OCI-LY3 (cell line): ENCODE measurements around the gene XPO5.

Source experiments
- H2AFZ ChIP-seq: fragments of 200-600, 300-600 bp; shearing (Covaris generic); 2 replicates; pipeline ENCODE4 v1.6.0; 2014; ENCODE audit warnings: antibody characterized with exemption, low read depth, low read length
- H3K27ac ChIP-seq: fragments of 200-600, 300-600 bp; sonication (generic); 2 replicates; pipeline ENCODE4 v1.5.1; 2014; ENCODE audit warnings: mild to moderate bottlenecking, low read length, moderate library complexity, mixed read lengths
- H3K27me3 ChIP-seq: fragments of 200-600, 300-600 bp; sonication (generic); 2 replicates; pipeline ENCODE4 v1.6.1; 2014; ENCODE audit warnings: low read depth, low read length, mixed read lengths
- H3K36me3 ChIP-seq: fragments of 200-600, 300-600 bp; sonication (generic); replicated peaks from 2 replicates; pipeline ENCODE3; 2014; ENCODE audit warnings: low read depth, low read length, mixed read lengths
- H3K4me1 ChIP-seq: fragments of 300-600, 200-600 bp; sonication (generic); 2 replicates; pipeline ENCODE4 v1.6.1; 2014; ENCODE audit warnings: low read length, mixed read lengths
- H3K4me2 ChIP-seq: fragments of 200-600, 300-600 bp; sonication (generic); 2 replicates; pipeline ENCODE4 v1.6.1; 2014; ENCODE audit warnings: low read length, mixed read lengths
- H3K4me3 ChIP-seq: fragments of 300-600, 200-600 bp; sonication (generic); 2 replicates; pipeline ENCODE4 v1.5.1; 2014; ENCODE audit warnings: antibody characterized with exemption, mild to moderate bottlenecking, low read length, moderate library complexity
- H3K79me2 ChIP-seq: fragments of 300-600, 200-600 bp; shearing (Covaris generic); 2 replicates; pipeline ENCODE4 v1.6.1; 2014; ENCODE audit warnings: mild to moderate bottlenecking, low read length, mixed read lengths
- H3K9ac ChIP-seq: fragments of 300-600, 200-600 bp; shearing (Covaris generic); 2 replicates; pipeline ENCODE4 v1.6.0; 2014; ENCODE audit warnings: mild to moderate bottlenecking, low read length, moderate library complexity
- H3K9me3 ChIP-seq: fragments of 200-600, 300-600 bp; shearing (Covaris generic); 2 replicates; pipeline ENCODE4 v1.6.1; 2014; ENCODE audit warnings: low read length, mixed read lengths; ENCODE audit not compliant: insufficient read depth
- H4K20me1 ChIP-seq: fragments of 200-600, 300-600 bp; sonication (generic); 2 replicates; pipeline ENCODE4 v1.6.1; 2016; ENCODE audit warnings: low read length, mixed read lengths; ENCODE audit not compliant: insufficient read depth
- EZH2phosphoT487 ChIP-seq: fragments of 200-600 bp; shearing (Covaris generic); IDR thresholded peaks from 2 replicates; pipeline ENCODE4 v1.6.1; 2018; ENCODE audit warnings: antibody characterized with exemption, mixed run types, low read depth
- TF ChIP-seq, protein P1 (sequence below): fragments of 200-600, 300-600 bp; sonication (generic); IDR thresholded peaks from 2 replicates; pipeline ENCODE4 v1.5.1; 2014; ENCODE audit warnings: antibody characterized with exemption, low read length, low read depth

Gene XPO5

DNA sequence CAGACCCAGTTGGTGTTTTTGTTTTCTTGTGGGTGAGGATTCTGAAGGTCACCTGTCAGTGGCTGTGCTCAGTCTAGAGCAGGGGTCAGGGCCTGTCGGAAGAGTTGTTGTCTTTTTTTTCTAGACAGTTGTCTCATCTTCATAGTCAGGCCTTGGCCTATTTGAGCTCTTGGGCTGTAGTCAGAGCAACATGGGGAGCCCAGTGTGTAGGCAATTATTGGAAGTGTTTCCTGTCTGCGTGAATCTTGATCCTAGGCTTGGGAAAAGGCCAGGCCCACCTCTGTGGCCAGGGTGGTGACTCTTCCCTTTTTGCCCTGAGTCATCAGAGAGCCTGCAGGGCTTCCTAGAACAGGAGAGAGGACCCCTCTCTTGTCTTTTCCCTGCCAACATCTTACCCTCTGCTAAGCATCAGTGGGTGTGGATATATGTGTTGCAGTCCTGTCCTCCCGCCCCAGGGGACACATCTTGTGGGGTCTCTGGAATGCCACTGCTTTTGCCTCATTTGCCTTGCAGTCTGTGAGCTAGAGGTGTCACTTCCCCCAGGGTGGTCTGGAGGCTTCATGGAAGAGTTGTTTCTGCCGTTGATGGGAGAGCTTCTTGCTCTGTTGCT lies 87.1 kb downstream of the XPO5 start:
- no peak overlapping the region for H3K27ac ChIP-seq
- no peak overlapping the region for H2AFZ ChIP-seq
- TF ChIP-seq, protein P1, sequence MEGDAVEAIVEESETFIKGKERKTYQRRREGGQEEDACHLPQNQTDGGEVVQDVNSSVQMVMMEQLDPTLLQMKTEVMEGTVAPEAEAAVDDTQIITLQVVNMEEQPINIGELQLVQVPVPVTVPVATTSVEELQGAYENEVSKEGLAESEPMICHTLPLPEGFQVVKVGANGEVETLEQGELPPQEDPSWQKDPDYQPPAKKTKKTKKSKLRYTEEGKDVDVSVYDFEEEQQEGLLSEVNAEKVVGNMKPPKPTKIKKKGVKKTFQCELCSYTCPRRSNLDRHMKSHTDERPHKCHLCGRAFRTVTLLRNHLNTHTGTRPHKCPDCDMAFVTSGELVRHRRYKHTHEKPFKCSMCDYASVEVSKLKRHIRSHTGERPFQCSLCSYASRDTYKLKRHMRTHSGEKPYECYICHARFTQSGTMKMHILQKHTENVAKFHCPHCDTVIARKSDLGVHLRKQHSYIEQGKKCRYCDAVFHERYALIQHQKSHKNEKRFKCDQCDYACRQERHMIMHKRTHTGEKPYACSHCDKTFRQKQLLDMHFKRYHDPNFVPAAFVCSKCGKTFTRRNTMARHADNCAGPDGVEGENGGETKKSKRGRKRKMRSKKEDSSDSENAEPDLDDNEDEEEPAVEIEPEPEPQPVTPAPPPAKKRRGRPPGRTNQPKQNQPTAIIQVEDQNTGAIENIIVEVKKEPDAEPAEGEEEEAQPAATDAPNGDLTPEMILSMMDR: no peak
- TF ChIP-seq EZH2phosphoT487: no peak
- H4K20me1 ChIP-seq: peaks cover 34% of the 10 kb centered on the region
- peaks cover 6% of the 10 kb centered on the region for H3K36me3 ChIP-seq
- no peaks in the 10 kb centered on the region for H3K27me3 ChIP-seq
- H3K9me3 ChIP-seq: no peaks in the 10 kb centered on the region
- no peaks in the 10 kb centered on the region for H3K4me1 ChIP-seq
- H3K4me2 ChIP-seq: no peak overlapping the region
- H3K4me3 ChIP-seq: no peak overlapping the region
- no peak overlapping the region for H3K9ac ChIP-seq
- H3K79me2 ChIP-seq: peaks cover 43% of the 10 kb centered on the region

DNA sequence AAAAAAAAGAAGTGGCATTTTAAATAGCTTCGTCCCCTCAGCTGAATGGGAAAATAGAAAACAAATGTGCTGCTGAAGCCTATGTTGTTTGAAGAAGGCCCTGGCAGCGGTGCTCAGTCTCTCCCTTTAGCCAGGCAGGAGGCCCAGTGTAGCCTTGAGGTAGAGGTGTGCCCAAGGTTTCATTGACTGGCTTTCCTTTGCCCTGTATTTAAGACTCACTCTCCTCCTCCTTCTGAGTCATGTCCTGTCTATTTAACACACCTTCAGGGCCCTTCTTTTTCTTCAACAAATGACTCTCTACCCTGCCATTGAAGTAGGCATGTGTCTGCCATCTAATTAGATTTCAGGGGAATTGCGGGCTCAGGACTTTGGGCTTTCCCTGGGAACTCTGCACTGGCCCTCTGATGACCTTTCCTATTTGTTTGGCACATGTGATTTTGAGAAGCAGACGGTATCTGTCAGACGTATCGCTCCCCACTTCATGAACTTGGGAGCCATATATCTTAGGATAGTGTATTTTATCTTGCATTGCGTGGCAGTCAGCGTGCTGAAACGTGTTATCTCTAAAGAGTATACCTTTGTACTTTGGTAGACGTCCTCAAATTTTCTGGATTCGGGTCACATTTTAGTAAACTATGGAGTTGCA lies 94.1 kb downstream of the XPO5 start:
- no peak overlapping the region for H3K9ac ChIP-seq
- H3K9me3 ChIP-seq: no peaks in the 10 kb centered on the region
- no peak overlapping the region for H3K4me3 ChIP-seq
- peaks cover 12% of the 10 kb centered on the region; the same call in 1 of the 2 replicates for H4K20me1 ChIP-seq
- H3K4me1 ChIP-seq: peaks cover 12% of the 10 kb centered on the region
- no peak for TF ChIP-seq EZH2phosphoT487
- TF ChIP-seq, protein P1: no peak
- peaks cover 66% of the 10 kb centered on the region for H3K79me2 ChIP-seq
- no peaks in the 10 kb centered on the region for H3K27me3 ChIP-seq
- H2AFZ ChIP-seq: no peak overlapping the region
- H3K4me2 ChIP-seq: no peak overlapping the region
- peaks cover 4% of the 10 kb centered on the region for H3K36me3 ChIP-seq
- no peak overlapping the region for H3K27ac ChIP-seq

DNA sequence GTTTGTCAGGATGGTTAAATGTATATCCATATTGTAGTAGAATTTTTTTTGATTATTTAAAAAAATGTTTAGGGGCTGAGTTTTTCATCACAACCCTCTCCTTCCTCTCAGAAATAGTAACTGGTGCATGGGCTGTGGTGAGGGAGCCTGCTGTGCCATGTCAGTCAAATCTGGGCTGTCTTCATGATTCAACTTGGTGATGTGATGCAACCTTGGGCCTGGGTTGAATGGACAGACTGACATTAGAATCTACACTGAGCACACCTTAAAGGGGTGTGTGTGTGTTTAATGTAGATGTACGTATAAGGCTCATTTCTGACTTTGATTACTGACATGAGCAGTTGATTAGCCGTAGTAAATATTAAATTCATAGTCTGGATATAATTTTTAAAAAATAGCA lies 94.8 kb downstream of the XPO5 start:
- H4K20me1 ChIP-seq: peaks cover 10% of the 10 kb centered on the region; the same call in 1 of the 2 replicates
- H3K27ac ChIP-seq: no peak overlapping the region
- H3K9ac ChIP-seq: no peak overlapping the region
- no peak overlapping the region for H3K4me2 ChIP-seq
- H3K4me3 ChIP-seq: no peak overlapping the region
- TF ChIP-seq, protein P1: no peak
- no peak for TF ChIP-seq EZH2phosphoT487
- H3K4me1 ChIP-seq: peaks cover 14% of the 10 kb centered on the region
- no peaks in the 10 kb centered on the region for H3K9me3 ChIP-seq
- H3K79me2 ChIP-seq: peaks cover 64% of the 10 kb centered on the region
- H3K36me3 ChIP-seq: peaks cover 4% of the 10 kb centered on the region
- H3K27me3 ChIP-seq: no peaks in the 10 kb centered on the region
- H2AFZ ChIP-seq: no peak overlapping the region

DNA sequence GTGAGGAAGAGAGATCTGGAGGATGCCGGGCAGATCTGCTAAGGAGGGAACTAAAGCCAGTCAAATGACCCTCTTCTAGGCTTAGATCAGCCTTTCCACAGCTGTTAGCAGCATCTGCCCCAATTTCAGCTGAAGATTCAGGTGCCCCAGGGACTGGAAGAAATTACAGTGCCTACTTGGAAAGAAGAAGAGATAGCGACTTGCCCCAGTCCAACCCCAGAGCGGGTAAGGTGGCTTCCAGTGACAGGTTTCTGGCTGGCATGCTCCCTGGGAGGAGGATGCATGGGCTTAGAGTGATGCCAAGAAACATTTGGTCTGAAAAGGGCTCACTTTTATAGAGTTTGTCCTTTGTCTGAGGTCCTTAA lies 97.8 kb downstream of the XPO5 start:
- H4K20me1 ChIP-seq: peaks cover 10% of the 10 kb centered on the region; the same call in 1 of the 2 replicates
- no peak for TF ChIP-seq EZH2phosphoT487
- TF ChIP-seq, protein P1: no peak
- peak overlapping the region; percentile 81 for H3K4me3 ChIP-seq
- H3K4me1 ChIP-seq: peaks cover 14% of the 10 kb centered on the region
- H3K9ac ChIP-seq: peak overlapping the region; percentile 75
- H3K4me2 ChIP-seq: peak overlapping the region; percentile 95
- no peaks in the 10 kb centered on the region for H3K9me3 ChIP-seq
- H3K36me3 ChIP-seq: peaks cover 4% of the 10 kb centered on the region
- no peak overlapping the region for H2AFZ ChIP-seq
- H3K27me3 ChIP-seq: no peaks in the 10 kb centered on the region
- H3K27ac ChIP-seq: 0 out of 2 replicates have a peak overlapping the region, but pooled peaks have one; percentile 20
- peaks cover 49% of the 10 kb centered on the region for H3K79me2 ChIP-seq
